Endothelial cell of umbilical vein (primary cell): Measurements from ENCODE around the gene STK38L. TPM values are rescaled to one million over a fixed set of nuclear protein-coding genes. Genes with fewer than 3 reads are reported as not detected.

Experiments used
- BruUV-seq: library from RNA; stranded (reverse); fragments of 400-500 nt; replicated peaks from 2 replicates; lab custom pipeline; 2021; lab: Mats Ljungman, UMichigan
- CTCF ChIA-PET: fragments of 300-600, 350-600 bp; sonication (Branson Sonifier 250); formaldehyde crosslinking; loops from one replicate; lab custom pipeline; 2021; ENCODE audit warnings: antibody characterized with exemption, inconsistent platforms; lab: Charles Lee
- POLR2A ChIA-PET: fragments of 300-600, 350-600 bp; sonication (Branson Sonifier 250); formaldehyde crosslinking; loops from one replicate; lab custom pipeline; 2021; ENCODE audit warnings: antibody characterized with exemption, inconsistent platforms; lab: Charles Lee
- DNase-seq: peaks from one replicate; pipeline ENCODE4 v3.0.0-alpha.2; 2011; ENCODE audit warnings: low read depth, low spot score
- FAIRE-seq: peaks from 2 replicates; lab custom pipeline; 2011; peaks lifted over from hg19 to GRCh38; lab: Jason Lieb, UNC
- H2AFZ ChIP-seq: 2 replicates; pipeline ENCODE4 v1.6.0; 2012; ENCODE audit warnings: low read depth, low read length, control low read depth, inconsistent platforms
- H3K27ac ChIP-seq: 2 replicates; pipeline ENCODE4 v1.5.1; 2011; ENCODE audit warnings: low read depth, mild to moderate bottlenecking, control low read depth, low read length, moderate library complexity; ENCODE audit not compliant: insufficient read depth
- H3K27me3 ChIP-seq, 2 experiments: 2 replicates each; pipeline versions ENCODE4 v1.6.0 to v1.6.1; 2011; ENCODE audit warnings: low read length in 2 of 2, mixed read lengths in 1 of 2; ENCODE audit not compliant: control insufficient read depth in 2 of 2, insufficient read depth in 2 of 2
- H3K36me3 ChIP-seq, 2 experiments: 2 replicates in 1 of 2; 3 replicates in 1 of 2; pipeline ENCODE4 v1.5.1; 2011; ENCODE audit warnings: low read length in 2 of 2, mild to moderate bottlenecking in 1 of 2, moderate library complexity in 1 of 2; ENCODE audit not compliant: control insufficient read depth in 2 of 2, insufficient read depth in 2 of 2; ENCODE audit errors: extremely low read depth in 1 of 2
- H3K4me1 ChIP-seq: 3 replicates; pipeline ENCODE4 v1.5.1; 2011; ENCODE audit warnings: mild to moderate bottlenecking, low read length; ENCODE audit not compliant: control insufficient read depth, insufficient read depth; ENCODE audit errors: extremely low read depth
- H3K4me2 ChIP-seq: 2 replicates; pipeline ENCODE4 v1.6.1; 2011; ENCODE audit warnings: low read length, control low read depth, mixed read lengths; ENCODE audit not compliant: insufficient read depth
- H3K4me3 ChIP-seq, 3 experiments: fragments of 200-600 bp in 1 of 3; sonication (generic), shearing (Covaris generic) in 1 of 3; replicated peaks in 1 of 3; 2 replicates each; pipeline ENCODE4 v1.5.1; 2011 to 2016; ENCODE audit warnings: control low read depth in 3 of 3, low read length in 3 of 3, mild to moderate bottlenecking in 2 of 3, inconsistent platforms in 1 of 3, low read depth in 1 of 3, moderate library complexity in 1 of 3; ENCODE audit not compliant: insufficient read depth in 1 of 3
- H3K79me2 ChIP-seq: 2 replicates; pipeline ENCODE4 v1.6.0; 2012; ENCODE audit warnings: low read length, inconsistent platforms; ENCODE audit not compliant: control insufficient read depth, insufficient read depth
- H3K9ac ChIP-seq: replicated peaks from 2 replicates; pipeline ENCODE3; 2011; ENCODE audit warnings: low read length, control low read depth; ENCODE audit not compliant: insufficient read depth; ENCODE audit errors: extremely low read depth
- H3K9me1 ChIP-seq: replicated peaks from 3 replicates; pipeline ENCODE4 v1.6.0; 2011; ENCODE audit warnings: mild to moderate bottlenecking, low read length; ENCODE audit not compliant: control insufficient read depth, insufficient read depth; ENCODE audit errors: extremely low read depth
- H3K9me3 ChIP-seq: replicated peaks from 2 replicates; pipeline ENCODE4 v1.5.1; 2012; ENCODE audit warnings: low read length, inconsistent platforms; ENCODE audit not compliant: control insufficient read depth, insufficient read depth
- H4K20me1 ChIP-seq: replicated peaks from 2 replicates; pipeline ENCODE3; 2011; ENCODE audit warnings: mild to moderate bottlenecking, low read length; ENCODE audit not compliant: control insufficient read depth, insufficient read depth; ENCODE audit errors: extremely low read depth
- CTCF ChIP-seq, 2 donors: IDR thresholded peaks; 1 replicate in 1 of 2; 2 replicates in 1 of 2; pipeline ENCODE4 v1.5.1; 2011; ENCODE audit warnings: low read length in 2 of 2, mild to moderate bottlenecking in 2 of 2, moderate library complexity in 2 of 2, control low read depth in 1 of 2, inconsistent platforms in 1 of 2, low read depth in 1 of 2; ENCODE audit not compliant: insufficient read depth in 1 of 2; ENCODE audit errors: extremely low read depth in 1 of 2
- EZH2 ChIP-seq: IDR thresholded peaks from 2 replicates; pipeline ENCODE4 v1.6.1; 2012; ENCODE audit warnings: borderline replicate concordance, low read depth, mild to moderate bottlenecking, moderate library complexity, low read length, inconsistent platforms; ENCODE audit not compliant: severe bottlenecking
- FOS ChIP-seq: IDR thresholded peaks from 2 replicates; pipeline ENCODE4 v1.6.1; 2011; ENCODE audit warnings: mild to moderate bottlenecking, low read length, moderate library complexity, borderline replicate concordance; ENCODE audit not compliant: insufficient read depth
- GATA2 ChIP-seq: IDR thresholded peaks from 2 replicates; pipeline ENCODE4 v1.7.0; 2011; ENCODE audit warnings: low read depth, mild to moderate bottlenecking, moderate library complexity, mixed read lengths, low read length; ENCODE audit not compliant: insufficient read length, insufficient read depth
- JUN ChIP-seq: IDR thresholded peaks from 2 replicates; pipeline ENCODE4 v1.6.1; 2011; ENCODE audit warnings: borderline replicate concordance, low read depth; ENCODE audit not compliant: insufficient read length, insufficient read depth
- MAX ChIP-seq: IDR thresholded peaks from 2 replicates; pipeline ENCODE4 v1.6.1; 2011; ENCODE audit not compliant: insufficient read depth, insufficient read length
- MYC ChIP-seq: IDR thresholded peaks from one replicate; pipeline ENCODE4 v1.6.1; 2011; ENCODE audit warnings: mild to moderate bottlenecking, low read depth, low read length
- POLR2A ChIP-seq: IDR thresholded peaks from 2 replicates; pipeline ENCODE4 v1.6.1; 2012; ENCODE audit warnings: low read depth, mild to moderate bottlenecking, control low read depth, low read length
- POLR2AphosphoS5 ChIP-seq: IDR thresholded peaks from 2 replicates; pipeline ENCODE4 v1.6.1; 2012; ENCODE audit warnings: low read depth, mild to moderate bottlenecking, control low read depth, low read length, moderate library complexity; ENCODE audit not compliant: insufficient read depth
- dilution Hi-C: fragments of 300-500 bp; cut with MboI; formaldehyde crosslinking; loops from one replicate; pipeline ENCODE4 v1.15.0; 2019; ENCODE audit warnings: low sequenced_read_pairs; ENCODE audit not compliant: extremely low pct_ligation_motif_present
- intact Hi-C: fragments of 100-400 bp; cut with micrococcal nuclease; formaldehyde crosslinking; loops from one replicate; pipeline ENCODE4 v1.10.0; 2022
- polyA plus RNA-seq, 4 experiments: library from polyadenylated mRNA; depleted of rRNA in 3 of 4; stranded (reverse) in 3 of 4; unstranded in 1 of 4; fragments of >200 nt; gene quantifications; 2 replicates each; pipeline versions ENCODE4 v1.2.1 to v1.2.3, GENCODE V29; 2011 to 2012; ENCODE audit warnings: missing spikeins in 1 of 4
- total RNA-seq: library from RNA; stranded (reverse); gene quantifications from 2 replicates; pipeline ENCODE4 v1.2.3, GENCODE V29; 2021

STK38L gene
- total and polyA plus RNA-seq, 2 donors (not counting 3 experiments of a cell fraction or from before 2014, with no cell fraction given) = 14.7 to 58.4 TPM

GRCh38 chr12:27338473-27338872, 94.4 kb downstream of the STK38L start:
- no peak overlapping the region for H3K27ac ChIP-seq
- ChIA-PET CTCF (no interaction called here), POLR2A (no interaction called here)
- no peak for TF ChIP-seq MYC
- no peak for TF ChIP-seq CTCF (IDR thresholded peaks at IDR 0.05; ENCODE audit: extremely low read depth in 1 of 2, insufficient read depth in 1 of 2, low read depth in 1 of 2, low read length in 2 of 2)
- TF ChIP-seq MAX = no peak
- TF ChIP-seq POLR2A = no peak
- TF ChIP-seq GATA2 = no peak
- TF ChIP-seq EZH2 = no peak
- H3K9ac ChIP-seq = no peak overlapping the region
- no peaks in the 10 kb centered on the region for H3K27me3 ChIP-seq
- H3K4me2 ChIP-seq = no peak overlapping the region
- DNase-seq = no peak
- FAIRE-seq = no peak
- H2AFZ ChIP-seq = no peak overlapping the region
- no peaks in the 10 kb centered on the region for H3K9me3 ChIP-seq
- intact Hi-C loops (no loop called here), dilution Hi-C loops (no loop called here)
- H3K9me1 ChIP-seq = no peaks in the 10 kb centered on the region
- peaks cover 84% of the 10 kb centered on the region for H3K79me2 ChIP-seq
- H3K36me3 ChIP-seq = no peaks in the 10 kb centered on the region
- no peak overlapping the region for H3K4me3 ChIP-seq
- H4K20me1 ChIP-seq = no peaks in the 10 kb centered on the region
- BruUV-seq = no TSS peak
- H3K4me1 ChIP-seq = peaks cover 19% of the 10 kb centered on the region

- H3K27me3 ChIP-seq = no peaks in the 10 kb centered on the region
- dilution Hi-C loops (no loop called here), intact Hi-C loops (no loop called here)
- TF ChIP-seq MYC (no peak), CTCF (IDR thresholded peaks at IDR 0.05; ENCODE audit: extremely low read depth in 1 of 2, insufficient read depth in 1 of 2, low read depth in 1 of 2, low read length in 2 of 2) (no peak), EZH2 (no peak), POLR2AphosphoS5 (no peak), MAX (no peak), GATA2 (no peak), FOS (no peak), POLR2A (no peak), JUN (no peak)
- H3K27ac ChIP-seq = no peak overlapping the region
- H3K4me1 ChIP-seq = peaks cover 23% of the 10 kb centered on the region
- no peaks in the 10 kb centered on the region for H3K9me3 ChIP-seq
- no peak overlapping the region for H3K4me2 ChIP-seq
- ChIA-PET POLR2A (no interaction called here), CTCF (no interaction called here)
- H3K4me3 ChIP-seq = no peak overlapping the region
- FAIRE-seq (no peak), DNase-seq (no peak)
- no peaks in the 10 kb centered on the region for H4K20me1 ChIP-seq
- H2AFZ ChIP-seq = no peak overlapping the region
- peaks cover 77% of the 10 kb centered on the region for H3K79me2 ChIP-seq
- H3K9ac ChIP-seq = no peak overlapping the region
- H3K9me1 ChIP-seq = no peaks in the 10 kb centered on the region
- no TSS peak for BruUV-seq
- no peaks in the 10 kb centered on the region for H3K36me3 ChIP-seq
These were observed 96.9 kb downstream of the STK38L start for GRCh38 chr12:27340971-27341370.
